ENCODE measurements around the gene FXYD2.
"Not testable (repeated sequence)": the region's sequence is repeated elsewhere in the genome, so short reads cannot be mapped to it uniquely, and the experiment has no call there.

The FXYD2 gene

GRCh38 chr11:117824571-117825537 is at the start of gene FXYD2:
FXYD2 (minus strand) TSS chr11:117824744; CDS start chr11:117824678, 66 bp downstream.
- DNase-seq (ENCODE audit: low spot score), result no peak

GRCh38 chr11:117873828-117874125 is 49.2 kb upstream of the FXYD2 start:
- DNase-seq (ENCODE audit: low spot score), result no peak

- no peak for DNase-seq (ENCODE audit: low spot score)
Observed at GRCh38 chr11:117872975-117873827, 48.7 kb upstream of the FXYD2 start.

- no peak for DNase-seq (ENCODE audit: low spot score)
Observed at GRCh38 chr11:117872420-117872961, 47.9 kb upstream of the FXYD2 start.

- no peak for DNase-seq (ENCODE audit: low spot score)
Observed at GRCh38 chr11:117871784-117872183, 47.2 kb upstream of the FXYD2 start.

- no peak for DNase-seq (ENCODE audit: low spot score)
Observed at GRCh38 chr11:117871160-117871559, 46.6 kb upstream of the FXYD2 start.

- DNase-seq (ENCODE audit: low spot score), result no peak
Observed at GRCh38 chr11:117870103-117870952, 45.8 kb upstream of the FXYD2 start.

- no peak for DNase-seq (ENCODE audit: low spot score)
Observed at GRCh38 chr11:117869604-117870003, 45.1 kb upstream of the FXYD2 start.

- DNase-seq (ENCODE audit: low spot score), result no peak
Observed at GRCh38 chr11:117868815-117869561, 44.4 kb upstream of the FXYD2 start.

GRCh38 chr11:117868088-117868487 is 43.5 kb upstream of the FXYD2 start:
- DNase-seq (ENCODE audit: low spot score), result no peak

- no peak for DNase-seq (ENCODE audit: low spot score)
Observed at GRCh38 chr11:117866526-117866925, 42.0 kb upstream of the FXYD2 start.

GRCh38 chr11:117865546-117865945 is 41.0 kb upstream of the FXYD2 start:
- not testable (repeated sequence) for DNase-seq (ENCODE audit: low spot score)

GRCh38 chr11:117863383-117863782 is 38.8 kb upstream of the FXYD2 start:
- DNase-seq (ENCODE audit: low spot score), result no peak

GRCh38 chr11:117862753-117863152 is 38.2 kb upstream of the FXYD2 start:
- no peak for DNase-seq (ENCODE audit: low spot score)

- DNase-seq (ENCODE audit: low spot score), result no peak
Observed at GRCh38 chr11:117862019-117862725, 37.6 kb upstream of the FXYD2 start.

GRCh38 chr11:117861151-117862018 is 36.8 kb upstream of the FXYD2 start:
- DNase-seq (ENCODE audit: low spot score), result no peak

GRCh38 chr11:117860139-117860538 is 35.6 kb upstream of the FXYD2 start:
- no peak for DNase-seq (ENCODE audit: low spot score)

- no peak for DNase-seq (ENCODE audit: low spot score)
Observed at GRCh38 chr11:117859488-117860112, 35.1 kb upstream of the FXYD2 start.

- no peak for DNase-seq (ENCODE audit: low spot score)
Observed at GRCh38 chr11:117859061-117859460, 34.5 kb upstream of the FXYD2 start.

Data from AG08395 (cell line).